A549 treated with RU486 at 1 μM for 4 hours (cell line): ENCODE results near the gene ZNF570. TPM values are rescaled to one million over a fixed set of nuclear protein-coding genes. Genes with fewer than 3 reads are reported as not detected.

ENCODE experiments used
- total RNA-seq: library from RNA; stranded (reverse); fragments of 200-300 nt; extraction: Qiagen RNA extraction; gene quantifications from 5 replicates; pipeline ENCODE4 v1.2.3, GENCODE V29; 2022; ENCODE audit warnings: low read depth

ZNF570 gene
- total RNA-seq, result 2.2 to 4.8 TPM (median 3.1 TPM) in 5 replicates

DNA sequence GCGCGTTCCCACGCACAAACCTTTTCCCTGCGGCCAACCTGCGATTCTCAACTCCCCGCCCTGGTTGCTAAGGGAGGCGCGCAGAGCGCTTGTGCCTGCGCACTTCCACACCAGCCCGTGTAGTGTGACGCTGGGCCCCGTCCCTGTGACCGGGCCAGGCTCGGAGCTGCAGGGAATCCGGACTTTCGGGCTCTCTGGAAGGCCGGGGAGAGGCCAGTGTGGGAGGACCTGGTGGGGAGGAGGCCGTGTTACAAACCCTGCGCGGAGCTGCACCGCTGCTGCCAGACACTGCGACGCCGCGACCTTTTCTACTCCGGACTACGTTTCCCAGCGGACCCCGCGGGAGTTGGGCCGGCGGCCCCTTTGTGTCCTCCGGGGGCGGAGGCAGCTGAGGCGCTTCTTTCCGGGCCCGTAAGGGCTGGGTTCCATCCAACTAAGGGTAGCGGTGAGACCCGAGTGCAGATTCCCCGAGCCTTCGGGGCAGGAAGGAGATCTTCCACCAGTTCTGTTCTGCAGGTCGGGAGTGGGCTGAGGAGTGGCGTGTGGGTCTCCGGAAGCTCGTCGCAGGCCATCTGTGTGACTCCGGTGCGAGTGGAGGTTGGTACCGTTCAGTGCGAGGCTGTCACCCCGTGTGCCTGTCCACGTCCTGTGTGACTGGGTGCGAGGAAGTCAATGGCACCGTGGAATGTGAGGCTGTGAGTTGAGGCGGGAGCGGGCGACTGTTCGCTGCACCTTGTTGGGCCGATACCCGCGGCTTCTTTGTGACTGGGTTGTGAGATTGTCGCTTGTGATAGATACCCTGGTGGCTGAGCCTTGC lies at the start of gene ZNF570:
Gene ZNF570 (plus strand): TSS at position 396 of the 817 bp plus-strand sequence. CDS start 999 bp downstream, outside the sequence.

DNA sequence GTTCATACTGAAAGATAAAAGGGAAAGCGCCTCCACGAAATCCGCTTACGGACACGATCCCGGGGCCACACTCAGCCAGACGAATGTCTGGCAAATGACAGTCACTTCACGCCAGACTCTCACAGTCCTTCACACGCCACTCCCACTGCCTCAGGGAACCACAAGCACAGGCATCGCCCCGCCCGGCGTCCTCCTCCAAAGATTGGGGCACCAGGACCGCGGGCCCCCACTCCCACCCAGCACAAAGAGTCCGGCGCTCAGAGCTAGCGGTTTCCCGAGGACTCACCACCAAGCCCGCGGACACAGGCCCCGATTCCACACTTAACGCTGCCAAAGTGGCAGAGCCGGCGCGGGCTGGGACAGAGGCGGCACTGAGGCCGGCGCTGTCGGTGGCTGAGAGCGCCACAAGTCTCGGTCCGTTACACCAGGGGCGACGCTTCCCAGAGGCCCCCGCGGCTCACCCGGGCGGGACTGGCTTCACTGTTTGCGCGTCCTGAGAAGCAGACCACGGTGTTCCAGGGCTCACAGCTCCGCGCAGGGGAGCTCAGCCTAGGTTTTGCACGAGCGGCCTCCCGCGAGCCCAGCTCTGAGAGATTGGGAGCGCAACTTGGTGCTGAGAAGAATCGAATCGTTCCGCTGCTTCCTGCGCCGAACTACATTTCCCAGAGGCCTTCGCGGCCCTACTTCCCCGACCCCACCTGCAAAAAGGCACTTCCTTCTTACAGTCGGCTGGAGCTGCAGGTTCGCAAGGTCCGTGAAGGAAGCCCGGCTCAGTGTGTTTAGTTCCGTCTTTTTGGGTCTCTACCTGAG lies 2.2 kb upstream of the ZNF570 start, which contains the start of gene ZNF569:
Gene ZNF569 (minus strand): TSS at position 647 of the 810 bp plus-strand sequence. CDS start 22,523 bp downstream, outside the sequence.

DNA sequence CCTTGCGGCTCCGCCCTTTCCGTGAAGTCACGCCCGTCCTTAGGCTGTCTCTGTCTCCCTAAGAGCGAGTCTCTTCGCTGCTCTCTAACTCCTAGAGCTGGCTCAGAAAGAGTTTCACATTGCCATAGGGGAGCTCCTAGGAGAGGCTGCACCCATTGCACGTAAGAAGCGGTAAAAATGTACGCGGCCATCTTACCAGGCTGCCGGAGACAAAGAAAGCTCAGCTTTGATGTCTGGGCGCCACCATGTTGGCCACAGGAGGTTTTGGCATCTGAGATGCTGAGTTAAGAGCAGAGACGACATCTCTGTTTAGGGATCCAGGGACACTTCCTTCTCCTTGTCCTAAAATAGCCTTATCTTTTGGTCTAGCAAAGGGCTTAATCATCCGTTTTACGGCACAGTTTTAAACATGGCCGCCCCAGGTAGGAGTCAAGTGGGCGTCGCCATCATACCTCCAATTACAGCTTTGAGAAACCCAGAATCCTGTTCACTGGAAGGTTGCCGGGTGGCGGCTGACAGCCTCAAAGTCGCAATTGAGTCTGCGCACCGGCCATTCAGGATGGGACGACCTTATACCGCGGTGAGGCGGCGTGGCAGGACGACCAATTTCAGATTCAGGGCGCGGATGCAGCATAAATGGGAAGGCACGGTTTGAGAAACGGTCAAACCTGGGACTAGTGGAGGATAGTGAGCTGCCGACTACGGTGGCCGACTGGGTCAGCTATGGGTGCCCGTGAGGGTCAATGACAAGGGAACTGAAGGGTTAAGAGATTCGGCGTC lies 37.4 kb downstream of the ZNF570 start, which contains the start of gene ZNF793:
Gene ZNF793 (plus strand): TSS at position 553 of the 780 bp plus-strand sequence. CDS start 16,501 bp downstream, outside the sequence.

Other genes starting within 250 kb of the ZNF570 start
- gene ZNF527, start 98.3 kb upstream of the ZNF570 start, total RNA-seq, result 2.4 to 3.4 TPM (median 3.1 TPM) in 5 replicates
- gene ZNF569, start 1.9 kb upstream of the ZNF570 start, total RNA-seq, result 3.1 to 6.1 TPM (median 5.0 TPM) in 5 replicates
- gene ZNF793, start 37.6 kb downstream of the ZNF570 start, total RNA-seq, result 0.03 to 0.07 TPM in 2 of 5 replicates, not detected in the others
- gene ZNF571, start 125.4 kb downstream of the ZNF570 start, total RNA-seq, result 0.92 to 2.4 TPM (median 1.0 TPM) in 5 replicates
- 0.17 to 0.19 TPM in 2 of 5 replicates, not detected in the others for gene ZNF540, start 125.5 kb downstream of the ZNF570 start, total RNA-seq
- 4.1 to 8.6 TPM (median 7.1 TPM) in 5 replicates for gene ZFP30, start 186.1 kb downstream of the ZNF570 start, total RNA-seq